Stimulated activated CD4-positive, alpha-beta T cell treated with anti-CD3 and anti-CD28 coated beads, Interleukin-15, amount 100 ng/mL, for 48 hours (primary cell): ENCODE results near the gene TGDS.
"Not testable (repeated sequence)": the region's sequence is repeated elsewhere in the genome, so short reads cannot be mapped to it uniquely, and the experiment has no call there.

Experiments
- DNase-seq, 2 donors: peaks; one replicate each; pipeline ENCODE4 v3.0.0-alpha.2; 2020; ENCODE audit warnings: low read depth in 2 of 2

The TGDS gene

GRCh38 chr13:94595950-94596574 is at the start of gene TGDS:
Gene TGDS (minus strand): TSS chr13:94596152. CDS start chr13:94596136, 16 bp downstream.
- DNase-seq: peak; percentile 81 to 85

GRCh38 chr13:94641409-94641941 is 45.5 kb upstream of the TGDS start:
- no peak for DNase-seq

- DNase-seq: no peak
These were observed 44.8 kb upstream of the TGDS start for GRCh38 chr13:94640721-94641120.

GRCh38 chr13:94637677-94638076 is 41.7 kb upstream of the TGDS start:
- DNase-seq: not testable (repeated sequence)

GRCh38 chr13:94636942-94637578 is 41.1 kb upstream of the TGDS start:
- DNase-seq: no peak

GRCh38 chr13:94636096-94636495 is 40.1 kb upstream of the TGDS start:
- not testable (repeated sequence) for DNase-seq

GRCh38 chr13:94632226-94632980 is 36.5 kb upstream of the TGDS start:
- DNase-seq: no peak

GRCh38 chr13:94630858-94631257 is 34.9 kb upstream of the TGDS start:
- no peak for DNase-seq

GRCh38 chr13:94623316-94623715 is 27.4 kb upstream of the TGDS start:
- DNase-seq: no peak

GRCh38 chr13:94622344-94622743 is 26.4 kb upstream of the TGDS start:
- DNase-seq: no peak

- no peak for DNase-seq
These were observed 24.4 kb upstream of the TGDS start for GRCh38 chr13:94620286-94620896.

- no peak for DNase-seq
These were observed 21.5 kb upstream of the TGDS start for GRCh38 chr13:94617389-94618000.

- no peak for DNase-seq
These were observed 17.1 kb upstream of the TGDS start for GRCh38 chr13:94613051-94613450.

GRCh38 chr13:94612050-94612449 is 16.1 kb upstream of the TGDS start:
- no peak for DNase-seq

- DNase-seq: no peak
These were observed 14.5 kb upstream of the TGDS start for GRCh38 chr13:94610475-94610874.

- no peak for DNase-seq
These were observed 13.2 kb upstream of the TGDS start for GRCh38 chr13:94609196-94609595.

GRCh38 chr13:94608586-94608985 is 12.6 kb upstream of the TGDS start:
- DNase-seq: no peak

GRCh38 chr13:94607939-94608338 is 12.0 kb upstream of the TGDS start:
- no peak for DNase-seq

GRCh38 chr13:94607056-94607455 is 11.1 kb upstream of the TGDS start:
- no peak for DNase-seq

- no peak for DNase-seq
These were observed 6.5 kb upstream of the TGDS start for GRCh38 chr13:94602467-94602866.
